Heart left ventricle (tissue), 13 donors: ENCODE data around the gene SH3GL3.

ENCODE experiments used
- CTCF ChIP-seq, 12 donors: fragments of 200-600 bp; sonication (generic) in 4 of 12; IDR thresholded peaks; one replicate each; pipeline versions ENCODE4 v1.5.0 to v1.8.0; 2018 to 2022; ENCODE audit warnings: antibody characterized with exemption in 12 of 12, mild to moderate bottlenecking in 5 of 12
- POLR2A ChIP-seq, 2 donors: fragments of 450-650 bp; IDR thresholded peaks; one replicate each; pipeline ENCODE4 v1.6.1; 2017; ENCODE audit warnings: antibody characterized with exemption in 2 of 2, mild to moderate bottlenecking in 2 of 2, moderate library complexity in 2 of 2
- donor health status: ischemic (EF 13 %, LVEDD 7.1; RV severe dilation, severe dysfunction).
- donor health status: DM: no; HTN: yes; CAD: no.
- donor health status: DM: no; HTN: no; CAD: no.
- donor health status: ischemic (EF 25% LVEDD 6.9; RV normal size, moderate dysfunction).
- donor health status: ischemic (EF 25% LVEDD 5.7; RV mildly dilated, moderate dysfunction).
- donor health status: ischemic (EF 35%, LVEDD 5.7; RV mildly dilated, moderate dysfunction).
- donor health status: nonischemic (EF 11% LVEDD 7.7; RV severe dilation, severe dysfunction).
- donor health status: DM: yes; HTN: yes; CAD: no.
- donor health status: PGD.
- donor health status: ischemic (EF 29% LVEDD 5.4; RV normal size, mild dysfunction).
- donor health status: nonischemic (EF 23%, LVEDD 6.1; RV moderate dilation, normal function).

- no peak for TF ChIP-seq CTCF (IDR thresholded peaks at IDR 0.05)
- TF ChIP-seq POLR2A (IDR thresholded peaks at IDR 0.05), result no peak
Measured at GRCh38 chr15:83665480-83665879, 218.3 kb downstream of the SH3GL3 start.
